GM19099 (cell line): Measurements from ENCODE around the gene COL12A1.

Source experiments
- POLR2A ChIP-seq: IDR thresholded peaks from 3 replicates; pipeline ENCODE4 v1.6.1; 2011; ENCODE audit warnings: low read depth; ENCODE audit not compliant: insufficient read length; ENCODE audit errors: extremely low read depth

COL12A1 gene

DNA sequence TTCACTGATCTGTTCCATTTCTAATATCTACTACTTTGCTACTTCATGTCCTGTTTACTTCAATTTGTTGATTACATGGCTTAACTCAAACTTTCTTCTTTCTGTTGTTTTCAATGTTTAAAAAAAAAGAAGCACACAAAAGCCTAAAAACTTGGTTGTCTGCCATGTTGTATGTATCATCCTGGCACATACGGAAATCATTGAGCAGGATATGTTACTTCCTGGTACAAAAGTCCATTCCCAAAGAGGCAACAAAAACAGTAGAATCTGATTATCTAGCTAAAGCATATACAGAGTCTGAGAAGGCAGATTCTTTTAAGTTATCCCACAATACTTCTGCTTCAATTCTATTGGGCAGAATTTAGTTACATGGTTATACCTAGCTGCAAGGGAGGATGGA, 14.5 kb upstream of the COL12A1 start:
- TF ChIP-seq POLR2A, result no peak

DNA sequence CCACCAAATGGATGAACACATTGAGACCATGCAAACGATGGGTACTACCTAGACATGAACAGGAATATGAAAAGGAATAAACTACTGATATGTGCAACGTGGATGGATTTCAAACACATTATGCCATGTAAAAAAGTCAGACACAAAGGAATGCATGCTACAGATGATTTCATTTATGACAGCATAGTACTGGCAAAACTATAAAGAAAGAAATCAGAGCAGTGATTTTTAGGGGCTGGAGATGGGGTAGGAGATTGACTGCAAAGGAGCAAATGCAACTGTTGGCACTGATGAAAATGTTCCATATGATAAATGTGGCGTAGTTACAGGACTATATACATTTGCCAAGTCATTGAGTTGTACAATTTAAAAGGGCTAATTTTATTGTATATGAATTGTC, 13.4 kb upstream of the COL12A1 start:
- TF ChIP-seq POLR2A, result no peak

DNA sequence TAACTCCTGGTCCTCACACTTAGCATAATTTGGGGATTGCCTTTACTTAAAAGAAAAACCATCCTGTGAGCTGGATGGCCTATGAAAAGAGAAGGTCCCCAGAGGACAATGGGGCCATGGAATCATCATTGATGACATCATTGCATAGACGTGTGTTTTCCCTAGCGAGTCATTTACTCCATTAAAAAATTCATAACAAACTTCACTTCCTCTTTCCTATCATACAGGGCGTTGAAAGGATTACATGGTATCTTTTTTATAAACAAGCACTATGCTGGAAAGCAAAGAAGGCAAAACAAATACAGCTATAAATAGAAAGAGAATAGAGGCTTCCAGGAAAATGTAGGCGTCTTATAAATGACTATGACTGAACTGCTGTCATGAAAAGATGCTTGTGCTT, 11.3 kb upstream of the COL12A1 start:
- no peak for TF ChIP-seq POLR2A

DNA sequence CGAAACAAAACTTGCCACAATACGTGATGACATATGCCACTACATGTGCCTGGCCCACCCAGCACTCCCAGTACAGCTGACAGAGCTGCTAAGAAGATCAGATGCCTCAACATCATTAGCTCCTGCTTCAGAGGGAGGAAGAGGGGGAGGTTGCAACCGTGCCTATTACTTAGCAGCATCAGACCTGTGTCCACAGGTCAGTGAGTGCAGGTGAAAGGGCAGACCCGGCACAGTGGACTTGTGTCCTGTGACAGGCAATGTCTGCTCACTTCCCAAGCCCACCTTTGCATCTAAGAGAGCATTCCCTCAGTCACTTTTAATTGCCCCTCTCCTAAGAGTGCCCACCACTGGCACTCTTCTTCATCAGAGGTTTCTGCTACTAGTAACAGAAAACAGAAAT, 9.4 kb upstream of the COL12A1 start:
- TF ChIP-seq POLR2A, result no peak

- TF ChIP-seq POLR2A, result no peak
Observed at GRCh38 chr6:75213732-75214131, 7.9 kb upstream of the COL12A1 start.

- TF ChIP-seq POLR2A, result no peak
Observed at GRCh38 chr6:75213112-75213511, 7.3 kb upstream of the COL12A1 start.

GRCh38 chr6:75211920-75212590, 6.2 kb upstream of the COL12A1 start:
- no peak for TF ChIP-seq POLR2A

- no peak for TF ChIP-seq POLR2A
Observed at GRCh38 chr6:75210885-75211739, 5.3 kb upstream of the COL12A1 start.

- no peak for TF ChIP-seq POLR2A
Observed at GRCh38 chr6:75209184-75209723, 3.4 kb upstream of the COL12A1 start.

GRCh38 chr6:75208298-75209183, 2.7 kb upstream of the COL12A1 start:
- TF ChIP-seq POLR2A, result no peak

DNA sequence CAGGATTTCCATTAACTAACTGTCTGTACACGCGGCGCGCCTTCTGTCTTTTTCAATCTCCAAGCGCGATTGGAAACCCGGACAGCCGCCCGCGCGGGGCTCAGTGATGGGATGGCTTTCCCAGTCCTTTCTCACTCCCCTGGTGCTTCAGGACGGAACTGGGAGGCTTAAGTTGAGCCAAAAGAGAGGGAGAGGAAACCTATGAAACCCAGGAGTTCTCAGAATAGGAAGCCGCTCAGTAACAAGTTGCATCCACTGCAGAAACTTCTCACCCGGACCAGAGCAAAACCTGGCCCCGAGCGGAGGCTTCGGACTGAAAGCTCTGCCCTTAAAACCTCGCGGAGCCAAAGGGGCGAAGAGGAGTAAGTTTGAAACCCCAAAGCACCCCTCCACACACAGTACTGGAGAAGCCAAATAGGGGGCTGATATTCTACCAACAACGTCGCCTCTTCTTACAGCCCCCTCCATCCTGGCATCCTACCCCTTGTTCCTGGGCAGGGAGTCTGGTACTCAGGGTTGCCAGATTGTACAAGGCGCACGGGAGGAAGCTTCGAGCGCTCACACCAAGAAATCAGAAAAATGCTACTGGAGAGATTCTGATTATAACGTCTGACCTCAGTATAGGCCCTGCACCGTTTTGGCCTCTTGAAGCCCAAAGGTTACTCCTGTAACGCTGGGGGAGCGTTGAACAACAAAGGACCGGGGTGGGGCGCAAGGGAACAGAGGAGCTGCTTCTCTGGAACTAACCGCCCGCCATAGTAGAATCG, 906 bp upstream of the COL12A1 start:
- TF ChIP-seq POLR2A, result no peak

- no peak for TF ChIP-seq POLR2A
Observed at GRCh38 chr6:75204959-75205775, 686 bp downstream of the COL12A1 start.

GRCh38 chr6:75204217-75204958, 1.5 kb downstream of the COL12A1 start:
- TF ChIP-seq POLR2A, result no peak
